CD4-positive, alpha-beta T cell treated with Interleukin-21 for 1 hour (primary cell): ENCODE results near the gene CCR5AS.
A peak's percentile ranks its signal among the peaks of the same experiment; 100 is the strongest.
"Not testable (repeated sequence)": the region's sequence is repeated elsewhere in the genome, so short reads cannot be mapped to it uniquely, and the experiment has no call there.

Source experiments
- DNase-seq: peaks from one replicate; pipeline ENCODE4 v3.0.0-alpha.2; 2020

The CCR5AS gene

GRCh38 chr3:46427916-46428833 lies 21.3 kb upstream of the CCR5AS start:
- DNase-seq: no peak

- not testable (repeated sequence) for DNase-seq
Observed at GRCh38 chr3:46427404-46427803, 20.5 kb upstream of the CCR5AS start.

GRCh38 chr3:46426476-46426875 lies 19.6 kb upstream of the CCR5AS start:
- DNase-seq: not testable (repeated sequence)

- no peak for DNase-seq
Observed at GRCh38 chr3:46423588-46423987, 16.7 kb upstream of the CCR5AS start.

GRCh38 chr3:46422617-46423016 lies 15.8 kb upstream of the CCR5AS start:
- DNase-seq: no peak

GRCh38 chr3:46420931-46421330 lies 14.1 kb upstream of the CCR5AS start:
- no peak for DNase-seq

- no peak for DNase-seq
Observed at GRCh38 chr3:46419816-46420215, 12.9 kb upstream of the CCR5AS start.

GRCh38 chr3:46417841-46418611 lies 11.2 kb upstream of the CCR5AS start:
- DNase-seq: no peak

- no peak for DNase-seq
Observed at GRCh38 chr3:46416811-46417510, 10.1 kb upstream of the CCR5AS start.

- DNase-seq: no peak
Observed at GRCh38 chr3:46416125-46416810, 9.4 kb upstream of the CCR5AS start.

GRCh38 chr3:46414739-46415138 lies 7.9 kb upstream of the CCR5AS start:
- DNase-seq: no peak

- no peak for DNase-seq
Observed at GRCh38 chr3:46413951-46414350, 7.1 kb upstream of the CCR5AS start.

- DNase-seq: no peak
Observed at GRCh38 chr3:46412786-46413298, 6.0 kb upstream of the CCR5AS start.

- DNase-seq: no peak
Observed at GRCh38 chr3:46411271-46411670, 4.4 kb upstream of the CCR5AS start.

GRCh38 chr3:46410669-46411068 lies 3.8 kb upstream of the CCR5AS start:
- no peak for DNase-seq

GRCh38 chr3:46409739-46410489 lies 3.0 kb upstream of the CCR5AS start:
- no peak for DNase-seq

- DNase-seq: no peak
Observed at GRCh38 chr3:46408853-46409252, 2.0 kb upstream of the CCR5AS start.

GRCh38 chr3:46407970-46408369 lies 1.1 kb upstream of the CCR5AS start:
- DNase-seq: no peak

- peak; percentile 22 for DNase-seq
Observed at GRCh38 chr3:46406443-46406787, 451 bp downstream of the CCR5AS start.

- DNase-seq: no peak
Observed at GRCh38 chr3:46405301-46406019, 1.4 kb downstream of the CCR5AS start.

GRCh38 chr3:46402902-46403301 lies 4.0 kb downstream of the CCR5AS start:
- DNase-seq: not testable (repeated sequence)
